Measurements from ENCODE around the gene HOXC5. TPM values are rescaled to one million over a fixed set of nuclear protein-coding genes. Genes with fewer than 3 reads are reported as not detected.

The HOXC5 gene
- total RNA-seq, 1 experiment from 2014 or later: 3.4 TPM

DNA sequence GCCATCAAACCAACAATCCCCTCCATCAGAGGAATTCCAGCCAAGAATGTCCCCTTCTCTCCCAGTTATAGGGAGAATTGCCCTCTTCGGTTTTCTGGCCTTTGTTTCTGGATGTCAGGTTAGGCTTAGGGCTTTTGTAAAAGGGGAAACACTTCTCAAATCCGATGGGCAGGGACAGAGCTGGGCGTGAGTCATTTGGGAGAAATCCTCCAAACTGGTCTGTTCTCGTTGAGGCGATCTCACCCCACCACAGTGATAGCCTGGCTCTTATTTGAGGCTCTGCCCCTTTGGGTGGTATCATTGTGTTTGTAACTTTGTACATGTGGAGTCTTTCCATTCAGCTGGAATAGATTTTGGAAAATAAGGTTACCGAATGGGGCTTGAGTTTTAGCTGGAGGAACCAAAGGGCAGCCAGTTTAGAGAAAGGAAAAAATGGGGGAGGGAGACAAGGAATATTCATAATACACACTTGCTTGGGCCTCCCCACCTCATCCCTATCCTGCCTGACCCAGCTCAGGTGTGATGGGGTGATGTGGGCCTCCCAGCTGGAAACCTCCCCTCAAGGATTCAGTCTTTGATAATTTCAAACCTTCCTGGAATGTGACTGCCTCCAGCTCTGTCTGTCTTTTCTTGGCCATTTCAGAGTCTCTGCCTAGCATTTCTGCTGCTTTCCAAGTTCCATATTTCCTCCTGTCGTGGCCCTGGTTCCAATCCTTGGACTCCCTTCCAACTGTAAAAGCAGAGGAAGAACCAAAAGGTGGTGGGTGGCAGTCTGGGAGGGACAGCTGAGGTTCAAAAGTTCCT, 28.3 kb downstream of the HOXC5 start:
- H3K27me3 ChIP-seq (replicated peaks; ENCODE audit: control insufficient read depth, insufficient read depth, low read length): no peaks in the 10 kb centered on the region
- no peaks in the 10 kb centered on the region for H3K9me3 ChIP-seq
- Mint-ChIP-seq H3K36me3 (ENCODE audit: insufficient read depth, unreplicated experiment) (peaks cover 6% of the 10 kb centered on the region), H3K4me1 (ENCODE audit: low read depth, unreplicated experiment) (peaks cover 28% of the 10 kb centered on the region), H3K9me3 (ENCODE audit: unreplicated experiment) (no peaks in the 10 kb centered on the region), H3K27me3 (ENCODE audit: insufficient read depth, unreplicated experiment) (no peaks in the 10 kb centered on the region), H3K4me3 (ENCODE audit: unreplicated experiment) (no peak overlapping the region), H3K27ac (ENCODE audit: unreplicated experiment) (no peak overlapping the region)
- peaks cover 19% of the 10 kb centered on the region; the same call in 1 of the 2 replicates for H3K4me1 ChIP-seq
- intact Hi-C loops (cut with micrococcal nuclease; ENCODE audit: unreplicated experiment): no loop called here
- POLR2A ChIA-PET: interaction anchor here (0.6 kb wide), 1 partner anchor 621 kb away, joined by 5 read pairs; no protein-coding TSS in a partner anchor
- no TSS peak for BruUV-seq (replicated peaks)
- H3K4me3 ChIP-seq (ENCODE audit: low read depth, low read length): no peak overlapping the region
- TF ChIP-seq CTCF (IDR thresholded peaks at IDR 0.05; ENCODE audit: insufficient read depth in 1 of 2, low read depth in 1 of 2, low read length in 1 of 2, severe bottlenecking in 1 of 2, unreplicated experiment in 1 of 2): no peak
- DNase-seq: no peak
- no peaks in the 10 kb centered on the region for H3K36me3 ChIP-seq (ENCODE audit: control insufficient read depth, insufficient read depth, low read length)
- CTCF ChIA-PET: interaction anchor here (0.5 to 0.6 kb wide), 2 partner anchors 9 to 12 kb away, joined by 3 to 4 read pairs; no protein-coding TSS in a partner anchor

- intact Hi-C loops (cut with micrococcal nuclease; ENCODE audit: unreplicated experiment): no loop called here
- Histone ChIP-seq H3K36me3 (ENCODE audit: control insufficient read depth, insufficient read depth, low read length) (no peaks in the 10 kb centered on the region), H3K4me1 (peaks cover 22% of the 10 kb centered on the region), H3K27me3 (replicated peaks; ENCODE audit: control insufficient read depth, insufficient read depth, low read length) (no peaks in the 10 kb centered on the region), H3K9me3 (no peaks in the 10 kb centered on the region), H3K4me3 (ENCODE audit: low read depth, low read length) (no peak overlapping the region)
- ChIA-PET CTCF (no interaction called here), POLR2A (no interaction called here)
- Mint-ChIP-seq H3K27me3 (ENCODE audit: insufficient read depth, unreplicated experiment) (no peaks in the 10 kb centered on the region), H3K9me3 (ENCODE audit: unreplicated experiment) (no peaks in the 10 kb centered on the region), H3K36me3 (ENCODE audit: insufficient read depth, unreplicated experiment) (no peaks in the 10 kb centered on the region), H3K27ac (ENCODE audit: unreplicated experiment) (no peak overlapping the region), H3K4me1 (ENCODE audit: low read depth, unreplicated experiment) (peaks cover 31% of the 10 kb centered on the region), H3K4me3 (ENCODE audit: unreplicated experiment) (no peak overlapping the region)
- BruUV-seq (replicated peaks): no TSS peak
- no peak for TF ChIP-seq CTCF (IDR thresholded peaks at IDR 0.05; ENCODE audit: insufficient read depth in 1 of 2, low read depth in 1 of 2, low read length in 1 of 2, severe bottlenecking in 1 of 2, unreplicated experiment in 1 of 2)
- DNase-seq: no peak
Measured at GRCh38 chr12:54065677-54066076, 32.8 kb downstream of the HOXC5 start.

DNA sequence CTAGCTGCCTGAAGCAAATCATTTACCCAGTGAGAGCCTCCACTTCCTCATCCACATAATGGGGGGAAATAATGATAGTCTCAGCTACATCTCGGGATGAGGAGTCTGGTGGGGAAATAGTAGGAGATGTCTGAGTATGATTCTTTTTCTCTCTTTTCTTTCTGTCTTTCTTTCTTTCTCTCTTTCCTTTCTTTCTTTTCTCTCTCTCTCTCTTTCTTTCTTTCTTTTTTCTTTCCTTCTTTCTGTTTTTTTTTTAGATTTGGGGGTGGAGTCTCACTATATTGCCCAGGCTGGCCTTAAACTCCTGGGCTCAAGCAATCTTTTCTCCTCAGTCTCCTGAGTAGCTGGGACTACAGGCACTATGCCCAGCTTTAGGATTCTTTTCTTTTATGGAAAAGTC, 33.6 kb downstream of the HOXC5 start:
- H3K27me3 ChIP-seq (replicated peaks; ENCODE audit: control insufficient read depth, insufficient read depth, low read length): no peaks in the 10 kb centered on the region
- Mint-ChIP-seq H3K4me3 (ENCODE audit: unreplicated experiment) (no peak overlapping the region), H3K4me1 (ENCODE audit: low read depth, unreplicated experiment) (peaks cover 25% of the 10 kb centered on the region), H3K36me3 (ENCODE audit: insufficient read depth, unreplicated experiment) (no peaks in the 10 kb centered on the region), H3K27ac (ENCODE audit: unreplicated experiment) (no peak overlapping the region), H3K27me3 (ENCODE audit: insufficient read depth, unreplicated experiment) (no peaks in the 10 kb centered on the region), H3K9me3 (ENCODE audit: unreplicated experiment) (no peaks in the 10 kb centered on the region)
- no peaks in the 10 kb centered on the region for H3K36me3 ChIP-seq (ENCODE audit: control insufficient read depth, insufficient read depth, low read length)
- no peak for DNase-seq
- intact Hi-C loops (cut with micrococcal nuclease; ENCODE audit: unreplicated experiment): no loop called here
- ChIA-PET POLR2A (no interaction called here), CTCF (no interaction called here)
- no peak for TF ChIP-seq CTCF (IDR thresholded peaks at IDR 0.05; ENCODE audit: insufficient read depth in 1 of 2, low read depth in 1 of 2, low read length in 1 of 2, severe bottlenecking in 1 of 2, unreplicated experiment in 1 of 2)
- BruUV-seq (replicated peaks): no TSS peak
- H3K9me3 ChIP-seq: no peaks in the 10 kb centered on the region
- peaks cover 17% of the 10 kb centered on the region for H3K4me1 ChIP-seq
- no peak overlapping the region for H3K4me3 ChIP-seq (ENCODE audit: low read depth, low read length)

All from Caco-2 (cell line).